HepG2 (cell line): ENCODE data around the gene DUS3L. TPM values are rescaled to one million over a fixed set of nuclear protein-coding genes. Genes with fewer than 3 reads are reported as not detected.

ENCODE experiments used
- ATF3 ChIP-seq: sonication (generic); formaldehyde crosslinking; IDR thresholded peaks from 2 replicates; pipeline ENCODE4 v1.4.0; 2020; ENCODE audit warnings: missing genetic modification reagents
- FOXP1 ChIP-seq, 2 experiments: fragments of 450-650 bp in 1 of 2; IDR thresholded peaks; 2 replicates each; pipeline ENCODE4 v1.6.1; 2017 to 2018; ENCODE audit warnings: antibody characterized with exemption in 1 of 2
- IKZF5 ChIP-seq: IDR thresholded peaks from 2 replicates; pipeline ENCODE4 v1.6.1; 2018; ENCODE audit warnings: missing genetic modification reagents, mild to moderate bottlenecking, missing compliant biosample characterization
- IRF1 ChIP-seq: sonication (generic); formaldehyde crosslinking; IDR thresholded peaks from 2 replicates; pipeline ENCODE4 v1.4.0; 2020; ENCODE audit warnings: low read depth, mild to moderate bottlenecking, missing genetic modification reagents
- JUNB ChIP-seq: sonication (generic); formaldehyde crosslinking; IDR thresholded peaks from 2 replicates; pipeline ENCODE4 v1.8.0; 2022; ENCODE audit warnings: missing genetic modification reagents, mild to moderate bottlenecking, borderline replicate concordance
- KDM1A ChIP-seq: IDR thresholded peaks from 2 replicates; pipeline ENCODE4 v1.6.1; 2016; ENCODE audit warnings: missing compliant biosample characterization
- KMT2B ChIP-seq: IDR thresholded peaks from 2 replicates; pipeline ENCODE4 v1.6.1; 2016; ENCODE audit warnings: missing genetic modification reagents, missing compliant biosample characterization
- MED13 ChIP-seq: sonication (generic); formaldehyde crosslinking; IDR thresholded peaks from 2 replicates; pipeline ENCODE4 v1.5.0; 2020; ENCODE audit warnings: missing genetic modification reagents
- NR2C2 ChIP-seq: sonication (generic); formaldehyde crosslinking; IDR thresholded peaks from 2 replicates; pipeline ENCODE4 v1.4.0; 2020; ENCODE audit warnings: missing genetic modification reagents, mild to moderate bottlenecking, moderate library complexity, borderline replicate concordance
- POLR2AphosphoS2 ChIP-seq: IDR thresholded peaks from 2 replicates; pipeline ENCODE4 v1.6.1; 2011; ENCODE audit warnings: low read depth, low read length, improper control_type of control experiment
- RBM39 ChIP-seq: fragments of 200-400 bp; formaldehyde crosslinking; IDR thresholded peaks from one replicate; pipeline ENCODE4 v1.6.1; 2018; ENCODE audit warnings: antibody characterized with exemption, mild to moderate bottlenecking, low read depth, low read length; ENCODE audit not compliant: poor library complexity, severe bottlenecking
- RCOR2 ChIP-seq: IDR thresholded peaks from 2 replicates; pipeline ENCODE4 v1.6.1; 2016; ENCODE audit warnings: missing biosample characterization, missing genetic modification reagents
- SALL1 ChIP-seq: sonication (generic); formaldehyde crosslinking; IDR thresholded peaks from 2 replicates; pipeline ENCODE4 v1.8.0; 2022; ENCODE audit warnings: mild to moderate bottlenecking, missing genetic modification reagents
- SIX1 ChIP-seq: sonication (generic); formaldehyde crosslinking; IDR thresholded peaks from 2 replicates; pipeline ENCODE4 v1.4.0; 2020; ENCODE audit warnings: missing genetic modification reagents, borderline replicate concordance
- TBP ChIP-seq: sonication (generic); formaldehyde crosslinking; IDR thresholded peaks from 2 replicates; pipeline ENCODE4 v1.5.0; 2020; ENCODE audit warnings: missing genetic modification reagents
- TBX3 ChIP-seq: fragments of 450-650 bp; IDR thresholded peaks from 2 replicates; pipeline ENCODE4 v1.6.1; 2017; ENCODE audit warnings: antibody characterized with exemption, mild to moderate bottlenecking, inconsistent platforms, borderline replicate concordance
- ZBTB42 ChIP-seq: sonication (generic); formaldehyde crosslinking; IDR thresholded peaks from 2 replicates; pipeline ENCODE4 v1.5.0; 2020; ENCODE audit warnings: mild to moderate bottlenecking, missing genetic modification reagents
- ZBTB44 ChIP-seq: sonication (generic); formaldehyde crosslinking; IDR thresholded peaks from 2 replicates; pipeline ENCODE4 v1.4.0; 2020; ENCODE audit warnings: missing genetic modification reagents
- ZFAT ChIP-seq: sonication (generic); formaldehyde crosslinking; conservative IDR thresholded peaks from 2 replicates; pipeline ENCODE4 v1.8.1; 2023; ENCODE audit warnings: missing genetic modification reagents, inconsistent platforms
- ZNF12 ChIP-seq: sonication (generic); formaldehyde crosslinking; IDR thresholded peaks from 2 replicates; pipeline ENCODE4 v1.5.0; 2020; ENCODE audit warnings: missing genetic modification reagents
- ZNF264 ChIP-seq: sonication (generic); formaldehyde crosslinking; IDR thresholded peaks from 2 replicates; pipeline ENCODE4 v1.4.0; 2020; ENCODE audit warnings: missing genetic modification reagents
- ZNF30 ChIP-seq: sonication (generic); formaldehyde crosslinking; IDR thresholded peaks from 2 replicates; pipeline ENCODE4 v1.5.0; 2020; ENCODE audit warnings: mild to moderate bottlenecking, missing genetic modification reagents
- ZNF564 ChIP-seq: sonication (generic); formaldehyde crosslinking; IDR thresholded peaks from 2 replicates; pipeline ENCODE4 v1.8.1; 2023; ENCODE audit warnings: mild to moderate bottlenecking, missing genetic modification reagents
- ZNF580 ChIP-seq: IDR thresholded peaks from 2 replicates; pipeline ENCODE4 v1.6.1; 2016; ENCODE audit warnings: low read depth, borderline replicate concordance
- ZNF737 ChIP-seq: sonication (generic); formaldehyde crosslinking; IDR thresholded peaks from 2 replicates; pipeline ENCODE4 v1.5.0; 2020; ENCODE audit warnings: missing genetic modification reagents, mild to moderate bottlenecking, borderline replicate concordance
- ZNF740 ChIP-seq: sonication (generic); formaldehyde crosslinking; IDR thresholded peaks from 2 replicates; pipeline ENCODE4 v1.4.0; 2020; ENCODE audit warnings: missing genetic modification reagents
- polyA plus RNA-seq, 8 experiments: library from polyadenylated mRNA; depleted of rRNA in 3 of 8; stranded (reverse) in 7 of 8; unstranded in 1 of 8; fragments of >200 nt; fragmentation: Illumina TruSeq in 4 of 8; extraction: Trizol in 4 of 8; gene quantifications; 2 replicates each; pipeline versions ENCODE4 v1.2.1 to v1.2.3, GENCODE V29; 2011 to 2016; ENCODE audit warnings: low read depth in 4 of 8, missing spikeins in 1 of 8, mixed read lengths in 1 of 8; ENCODE audit not compliant: insufficient read depth in 1 of 8
- total RNA-seq, 5 experiments: library from RNA; depleted of rRNA; stranded (reverse); fragments of >200 nt; fragmentation: Illumina TruSeq; extraction: Trizol; gene quantifications; 2 replicates each; pipeline ENCODE4 v1.2.3, GENCODE V29; 2016; ENCODE audit warnings: low read depth in 1 of 5

Gene DUS3L
- total and polyA plus RNA-seq, 2 of the 13 experiments (the other 11 are each of a cell fraction or from before 2014, with no cell fraction given), result 13.3 to 25.1 TPM

GRCh38 chr19:5790559-5791520 is at the start of gene DUS3L (continued):
- TF ChIP-seq RCOR2 (CRISPR knock-in tag) (no peak; the same call in 1 of the 2 replicates), MED13 (no peak), TBX3 (0 out of 2 replicates have a peak, but pooled peaks have one; percentile 16), ZFAT (CRISPR knock-in tag) (no peak), ZNF564 (CRISPR knock-in tag) (no peak; the same call in 1 of the 2 replicates), IRF1 (CRISPR knock-in tag) (no peak; the same call in 1 of the 2 replicates), ZNF30 (no peak), ZBTB44 (CRISPR knock-in tag) (no peak), FOXP1 (IDR thresholded peaks at IDR 0.05) (no peak), FOXP1 (CRISPR knock-in tag; IDR thresholded peaks at IDR 0.05) (no peak), NR2C2 (CRISPR knock-in tag) (peak; percentile 99), ZNF12 (no peak), ZBTB42 (CRISPR knock-in tag) (0 out of 2 replicates have a peak, but pooled peaks have one; percentile 5), ATF3 (CRISPR knock-in tag) (no peak; the same call in 1 of the 2 replicates), TBP (CRISPR knock-in tag) (no peak), RBM39 (peak; percentile 90), JUNB (CRISPR knock-in tag) (no peak), ZNF737 (CRISPR knock-in tag) (peak; percentile 82; the same call in 1 of the 2 replicates), IKZF5 (CRISPR knock-in tag) (peak; percentile 93), KDM1A (CRISPR knock-in tag) (0 out of 2 replicates have a peak, but pooled peaks have one; percentile 43), KMT2B (CRISPR knock-in tag) (peak; percentile 70), ZNF740 (CRISPR knock-in tag) (no peak), SALL1 (CRISPR knock-in tag) (peak; percentile 92), SIX1 (no peak), ZNF264 (no peak), ZNF580 (CRISPR knock-in tag) (peak; percentile 68; the same call in 1 of the 2 replicates), POLR2AphosphoS2 (no peak)
